Endothelial cell of umbilical vein (primary cell): ENCODE data around the gene SLC22A3. TPM values are rescaled to one million over a fixed set of nuclear protein-coding genes. Genes with fewer than 3 reads are reported as not detected.

Experiments
- BruUV-seq: library from RNA; stranded (reverse); fragments of 400-500 nt; replicated peaks from 2 replicates; lab custom pipeline; 2021; lab: Mats Ljungman, UMichigan
- CTCF ChIA-PET: fragments of 300-600, 350-600 bp; sonication (Branson Sonifier 250); formaldehyde crosslinking; loops from one replicate; lab custom pipeline; 2021; ENCODE audit warnings: antibody characterized with exemption, inconsistent platforms; lab: Charles Lee
- POLR2A ChIA-PET: fragments of 300-600, 350-600 bp; sonication (Branson Sonifier 250); formaldehyde crosslinking; loops from one replicate; lab custom pipeline; 2021; ENCODE audit warnings: antibody characterized with exemption, inconsistent platforms; lab: Charles Lee
- DNase-seq: peaks from one replicate; pipeline ENCODE4 v3.0.0-alpha.2; 2011; ENCODE audit warnings: low read depth, low spot score
- FAIRE-seq: peaks from 2 replicates; lab custom pipeline; 2011; peaks lifted over from hg19 to GRCh38; lab: Jason Lieb, UNC
- H2AFZ ChIP-seq: 2 replicates; pipeline ENCODE4 v1.6.0; 2012; ENCODE audit warnings: low read depth, low read length, control low read depth, inconsistent platforms
- H3K27ac ChIP-seq: 2 replicates; pipeline ENCODE4 v1.5.1; 2011; ENCODE audit warnings: low read depth, mild to moderate bottlenecking, control low read depth, low read length, moderate library complexity; ENCODE audit not compliant: insufficient read depth
- H3K27me3 ChIP-seq, 2 experiments: 2 replicates each; pipeline versions ENCODE4 v1.6.0 to v1.6.1; 2011; ENCODE audit warnings: low read length in 2 of 2, mixed read lengths in 1 of 2; ENCODE audit not compliant: control insufficient read depth in 2 of 2, insufficient read depth in 2 of 2
- H3K36me3 ChIP-seq, 2 experiments: 2 replicates in 1 of 2; 3 replicates in 1 of 2; pipeline ENCODE4 v1.5.1; 2011; ENCODE audit warnings: low read length in 2 of 2, mild to moderate bottlenecking in 1 of 2, moderate library complexity in 1 of 2; ENCODE audit not compliant: control insufficient read depth in 2 of 2, insufficient read depth in 2 of 2; ENCODE audit errors: extremely low read depth in 1 of 2
- H3K4me1 ChIP-seq: 3 replicates; pipeline ENCODE4 v1.5.1; 2011; ENCODE audit warnings: mild to moderate bottlenecking, low read length; ENCODE audit not compliant: control insufficient read depth, insufficient read depth; ENCODE audit errors: extremely low read depth
- H3K4me2 ChIP-seq: 2 replicates; pipeline ENCODE4 v1.6.1; 2011; ENCODE audit warnings: low read length, control low read depth, mixed read lengths; ENCODE audit not compliant: insufficient read depth
- H3K4me3 ChIP-seq, 3 experiments: fragments of 200-600 bp in 1 of 3; sonication (generic), shearing (Covaris generic) in 1 of 3; replicated peaks in 1 of 3; 2 replicates each; pipeline ENCODE4 v1.5.1; 2011 to 2016; ENCODE audit warnings: control low read depth in 3 of 3, low read length in 3 of 3, mild to moderate bottlenecking in 2 of 3, inconsistent platforms in 1 of 3, low read depth in 1 of 3, moderate library complexity in 1 of 3; ENCODE audit not compliant: insufficient read depth in 1 of 3
- H3K79me2 ChIP-seq: 2 replicates; pipeline ENCODE4 v1.6.0; 2012; ENCODE audit warnings: low read length, inconsistent platforms; ENCODE audit not compliant: control insufficient read depth, insufficient read depth
- H3K9ac ChIP-seq: replicated peaks from 2 replicates; pipeline ENCODE3; 2011; ENCODE audit warnings: low read length, control low read depth; ENCODE audit not compliant: insufficient read depth; ENCODE audit errors: extremely low read depth
- H3K9me1 ChIP-seq: replicated peaks from 3 replicates; pipeline ENCODE4 v1.6.0; 2011; ENCODE audit warnings: mild to moderate bottlenecking, low read length; ENCODE audit not compliant: control insufficient read depth, insufficient read depth; ENCODE audit errors: extremely low read depth
- H3K9me3 ChIP-seq: replicated peaks from 2 replicates; pipeline ENCODE4 v1.5.1; 2012; ENCODE audit warnings: low read length, inconsistent platforms; ENCODE audit not compliant: control insufficient read depth, insufficient read depth
- H4K20me1 ChIP-seq: replicated peaks from 2 replicates; pipeline ENCODE3; 2011; ENCODE audit warnings: mild to moderate bottlenecking, low read length; ENCODE audit not compliant: control insufficient read depth, insufficient read depth; ENCODE audit errors: extremely low read depth
- GATA2 ChIP-seq: IDR thresholded peaks from 2 replicates; pipeline ENCODE4 v1.7.0; 2011; ENCODE audit warnings: low read depth, mild to moderate bottlenecking, moderate library complexity, mixed read lengths, low read length; ENCODE audit not compliant: insufficient read length, insufficient read depth
- POLR2A ChIP-seq: IDR thresholded peaks from 2 replicates; pipeline ENCODE4 v1.6.1; 2012; ENCODE audit warnings: low read depth, mild to moderate bottlenecking, control low read depth, low read length
- POLR2AphosphoS5 ChIP-seq: IDR thresholded peaks from 2 replicates; pipeline ENCODE4 v1.6.1; 2012; ENCODE audit warnings: low read depth, mild to moderate bottlenecking, control low read depth, low read length, moderate library complexity; ENCODE audit not compliant: insufficient read depth
- dilution Hi-C: fragments of 300-500 bp; cut with MboI; formaldehyde crosslinking; loops from one replicate; pipeline ENCODE4 v1.15.0; 2019; ENCODE audit warnings: low sequenced_read_pairs; ENCODE audit not compliant: extremely low pct_ligation_motif_present
- intact Hi-C: fragments of 100-400 bp; cut with micrococcal nuclease; formaldehyde crosslinking; loops from one replicate; pipeline ENCODE4 v1.10.0; 2022
- polyA plus RNA-seq, 4 experiments: library from polyadenylated mRNA; depleted of rRNA in 3 of 4; stranded (reverse) in 3 of 4; unstranded in 1 of 4; fragments of >200 nt; gene quantifications; 2 replicates each; pipeline versions ENCODE4 v1.2.1 to v1.2.3, GENCODE V29; 2011 to 2012; ENCODE audit warnings: missing spikeins in 1 of 4
- total RNA-seq: library from RNA; stranded (reverse); gene quantifications from 2 replicates; pipeline ENCODE4 v1.2.3, GENCODE V29; 2021
- TF ChIP-seq, protein P1 (sequence below): IDR thresholded peaks from 2 replicates; pipeline ENCODE4 v1.6.1; 2011; ENCODE audit not compliant: insufficient read depth, insufficient read length
- TF ChIP-seq, protein P2 (sequence below), 2 donors: IDR thresholded peaks; 1 replicate in 1 of 2; 2 replicates in 1 of 2; pipeline ENCODE4 v1.5.1; 2011; ENCODE audit warnings: low read length in 2 of 2, mild to moderate bottlenecking in 2 of 2, moderate library complexity in 2 of 2, control low read depth in 1 of 2, inconsistent platforms in 1 of 2, low read depth in 1 of 2; ENCODE audit not compliant: insufficient read depth in 1 of 2; ENCODE audit errors: extremely low read depth in 1 of 2

SLC22A3 gene
- total and polyA plus RNA-seq, 2 donors (not counting 3 experiments of a cell fraction or from before 2014, with no cell fraction given) = not detected

DNA sequence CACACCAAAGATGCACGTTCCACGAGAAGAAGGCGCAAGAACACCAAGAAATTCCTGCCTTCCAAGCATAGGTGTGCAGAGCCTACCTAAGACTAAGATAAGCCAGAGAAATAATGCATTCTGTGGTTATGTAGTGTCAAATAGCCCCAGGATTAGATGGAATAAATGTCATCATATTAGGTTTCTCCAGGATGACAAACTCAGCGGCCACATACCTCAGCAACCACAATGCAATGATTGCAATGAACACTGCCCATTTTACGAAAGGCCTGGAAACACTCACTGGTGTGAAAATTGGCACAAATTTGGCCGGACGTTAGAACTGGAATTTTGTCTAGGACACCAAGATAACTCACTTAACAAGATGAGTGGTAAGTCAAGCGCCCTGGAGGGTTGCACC, 129.7 kb downstream of the SLC22A3 start:
- H3K79me2 ChIP-seq = no peaks in the 10 kb centered on the region
- TF ChIP-seq POLR2AphosphoS5 = no peak
- TF ChIP-seq GATA2 = no peak
- TF ChIP-seq, protein P1, sequence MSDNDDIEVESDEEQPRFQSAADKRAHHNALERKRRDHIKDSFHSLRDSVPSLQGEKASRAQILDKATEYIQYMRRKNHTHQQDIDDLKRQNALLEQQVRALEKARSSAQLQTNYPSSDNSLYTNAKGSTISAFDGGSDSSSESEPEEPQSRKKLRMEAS = no peak
- DNase-seq (no peak), FAIRE-seq (no peak)
- CTCF ChIA-PET = no interaction called here
- no TSS peak for BruUV-seq
- H3K9me1 ChIP-seq = no peaks in the 10 kb centered on the region
- no peaks in the 10 kb centered on the region for H3K4me1 ChIP-seq
- no peak overlapping the region for H2AFZ ChIP-seq
- dilution Hi-C loops = no loop called here
- H3K4me3 ChIP-seq = no peak overlapping the region
- H3K9me3 ChIP-seq = no peaks in the 10 kb centered on the region
- no peaks in the 10 kb centered on the region for H4K20me1 ChIP-seq
- H3K36me3 ChIP-seq = no peaks in the 10 kb centered on the region
- intact Hi-C loops = no loop called here
- POLR2A ChIA-PET = no interaction called here
- no peak overlapping the region for H3K9ac ChIP-seq
- no peak overlapping the region for H3K4me2 ChIP-seq
- no peak overlapping the region for H3K27ac ChIP-seq
- H3K27me3 ChIP-seq = no peaks in the 10 kb centered on the region

DNA sequence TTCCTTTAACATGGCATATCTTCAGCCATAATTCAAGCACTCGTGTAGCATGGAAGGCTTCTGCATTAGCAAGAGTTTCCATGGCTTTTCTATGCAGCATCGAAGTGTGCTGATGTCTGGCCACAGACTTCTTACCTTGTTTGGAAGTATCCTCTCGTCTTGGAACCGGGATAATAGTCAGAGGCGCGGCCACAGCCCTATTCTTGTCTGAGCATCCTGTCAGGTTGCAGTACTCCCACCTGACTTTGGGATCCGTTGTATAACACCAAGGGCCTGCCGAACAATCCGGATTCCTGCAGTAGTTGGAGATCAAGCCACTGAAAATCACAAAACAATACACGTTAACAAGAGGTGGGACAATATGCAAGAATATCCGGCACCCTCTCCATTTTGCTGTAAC, 138.9 kb downstream of the SLC22A3 start:
- intact Hi-C loops = no loop called here
- no peak overlapping the region for H3K4me2 ChIP-seq
- no peaks in the 10 kb centered on the region for H3K4me1 ChIP-seq
- H3K4me3 ChIP-seq = no peak overlapping the region
- no peaks in the 10 kb centered on the region for H3K9me3 ChIP-seq
- no TSS peak for BruUV-seq
- no peak overlapping the region for H3K9ac ChIP-seq
- ChIA-PET CTCF (no interaction called here), POLR2A (no interaction called here)
- no peaks in the 10 kb centered on the region for H4K20me1 ChIP-seq
- H3K27me3 ChIP-seq = no peaks in the 10 kb centered on the region
- no peak overlapping the region for H3K27ac ChIP-seq
- no peak overlapping the region for H2AFZ ChIP-seq
- dilution Hi-C loops = no loop called here
- FAIRE-seq (no peak), DNase-seq (no peak)
- H3K79me2 ChIP-seq = no peaks in the 10 kb centered on the region
- no peaks in the 10 kb centered on the region for H3K36me3 ChIP-seq
- no peaks in the 10 kb centered on the region for H3K9me1 ChIP-seq
- TF ChIP-seq GATA2 (no peak), POLR2A (no peak), POLR2AphosphoS5 (no peak)
- TF ChIP-seq, protein P1 = no peak
- TF ChIP-seq, protein P2, sequence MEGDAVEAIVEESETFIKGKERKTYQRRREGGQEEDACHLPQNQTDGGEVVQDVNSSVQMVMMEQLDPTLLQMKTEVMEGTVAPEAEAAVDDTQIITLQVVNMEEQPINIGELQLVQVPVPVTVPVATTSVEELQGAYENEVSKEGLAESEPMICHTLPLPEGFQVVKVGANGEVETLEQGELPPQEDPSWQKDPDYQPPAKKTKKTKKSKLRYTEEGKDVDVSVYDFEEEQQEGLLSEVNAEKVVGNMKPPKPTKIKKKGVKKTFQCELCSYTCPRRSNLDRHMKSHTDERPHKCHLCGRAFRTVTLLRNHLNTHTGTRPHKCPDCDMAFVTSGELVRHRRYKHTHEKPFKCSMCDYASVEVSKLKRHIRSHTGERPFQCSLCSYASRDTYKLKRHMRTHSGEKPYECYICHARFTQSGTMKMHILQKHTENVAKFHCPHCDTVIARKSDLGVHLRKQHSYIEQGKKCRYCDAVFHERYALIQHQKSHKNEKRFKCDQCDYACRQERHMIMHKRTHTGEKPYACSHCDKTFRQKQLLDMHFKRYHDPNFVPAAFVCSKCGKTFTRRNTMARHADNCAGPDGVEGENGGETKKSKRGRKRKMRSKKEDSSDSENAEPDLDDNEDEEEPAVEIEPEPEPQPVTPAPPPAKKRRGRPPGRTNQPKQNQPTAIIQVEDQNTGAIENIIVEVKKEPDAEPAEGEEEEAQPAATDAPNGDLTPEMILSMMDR (IDR thresholded peaks at IDR 0.05; ENCODE audit: extremely low read depth in 1 of 2, insufficient read depth in 1 of 2, low read depth in 1 of 2, low read length in 2 of 2) = no peak
